Endothelial cell of umbilical vein (primary cell): Measurements from ENCODE around the gene CXCL6. TPM values are rescaled to one million over a fixed set of nuclear protein-coding genes. Genes with fewer than 3 reads are reported as not detected.

Source experiments
- BruUV-seq: library from RNA; stranded (reverse); fragments of 400-500 nt; replicated peaks from 2 replicates; lab custom pipeline; 2021; lab: Mats Ljungman, UMichigan
- CTCF ChIA-PET: fragments of 300-600, 350-600 bp; sonication (Branson Sonifier 250); formaldehyde crosslinking; loops from one replicate; lab custom pipeline; 2021; ENCODE audit warnings: antibody characterized with exemption, inconsistent platforms; lab: Charles Lee
- POLR2A ChIA-PET: fragments of 300-600, 350-600 bp; sonication (Branson Sonifier 250); formaldehyde crosslinking; loops from one replicate; lab custom pipeline; 2021; ENCODE audit warnings: antibody characterized with exemption, inconsistent platforms; lab: Charles Lee
- DNase-seq: peaks from one replicate; pipeline ENCODE4 v3.0.0-alpha.2; 2011; ENCODE audit warnings: low read depth, low spot score
- FAIRE-seq: peaks from 2 replicates; lab custom pipeline; 2011; peaks lifted over from hg19 to GRCh38; lab: Jason Lieb, UNC
- H2AFZ ChIP-seq: 2 replicates; pipeline ENCODE4 v1.6.0; 2012; ENCODE audit warnings: low read depth, low read length, control low read depth, inconsistent platforms
- H3K27ac ChIP-seq: 2 replicates; pipeline ENCODE4 v1.5.1; 2011; ENCODE audit warnings: low read depth, mild to moderate bottlenecking, control low read depth, low read length, moderate library complexity; ENCODE audit not compliant: insufficient read depth
- H3K27me3 ChIP-seq, 2 experiments: 2 replicates each; pipeline versions ENCODE4 v1.6.0 to v1.6.1; 2011; ENCODE audit warnings: low read length in 2 of 2, mixed read lengths in 1 of 2; ENCODE audit not compliant: control insufficient read depth in 2 of 2, insufficient read depth in 2 of 2
- H3K36me3 ChIP-seq, 2 experiments: 2 replicates in 1 of 2; 3 replicates in 1 of 2; pipeline ENCODE4 v1.5.1; 2011; ENCODE audit warnings: low read length in 2 of 2, mild to moderate bottlenecking in 1 of 2, moderate library complexity in 1 of 2; ENCODE audit not compliant: control insufficient read depth in 2 of 2, insufficient read depth in 2 of 2; ENCODE audit errors: extremely low read depth in 1 of 2
- H3K4me1 ChIP-seq: 3 replicates; pipeline ENCODE4 v1.5.1; 2011; ENCODE audit warnings: mild to moderate bottlenecking, low read length; ENCODE audit not compliant: control insufficient read depth, insufficient read depth; ENCODE audit errors: extremely low read depth
- H3K4me2 ChIP-seq: 2 replicates; pipeline ENCODE4 v1.6.1; 2011; ENCODE audit warnings: low read length, control low read depth, mixed read lengths; ENCODE audit not compliant: insufficient read depth
- H3K4me3 ChIP-seq, 3 experiments: fragments of 200-600 bp in 1 of 3; sonication (generic), shearing (Covaris generic) in 1 of 3; replicated peaks in 1 of 3; 2 replicates each; pipeline ENCODE4 v1.5.1; 2011 to 2016; ENCODE audit warnings: control low read depth in 3 of 3, low read length in 3 of 3, mild to moderate bottlenecking in 2 of 3, inconsistent platforms in 1 of 3, low read depth in 1 of 3, moderate library complexity in 1 of 3; ENCODE audit not compliant: insufficient read depth in 1 of 3
- H3K79me2 ChIP-seq: 2 replicates; pipeline ENCODE4 v1.6.0; 2012; ENCODE audit warnings: low read length, inconsistent platforms; ENCODE audit not compliant: control insufficient read depth, insufficient read depth
- H3K9ac ChIP-seq: replicated peaks from 2 replicates; pipeline ENCODE3; 2011; ENCODE audit warnings: low read length, control low read depth; ENCODE audit not compliant: insufficient read depth; ENCODE audit errors: extremely low read depth
- H3K9me1 ChIP-seq: replicated peaks from 3 replicates; pipeline ENCODE4 v1.6.0; 2011; ENCODE audit warnings: mild to moderate bottlenecking, low read length; ENCODE audit not compliant: control insufficient read depth, insufficient read depth; ENCODE audit errors: extremely low read depth
- H3K9me3 ChIP-seq: replicated peaks from 2 replicates; pipeline ENCODE4 v1.5.1; 2012; ENCODE audit warnings: low read length, inconsistent platforms; ENCODE audit not compliant: control insufficient read depth, insufficient read depth
- H4K20me1 ChIP-seq: replicated peaks from 2 replicates; pipeline ENCODE3; 2011; ENCODE audit warnings: mild to moderate bottlenecking, low read length; ENCODE audit not compliant: control insufficient read depth, insufficient read depth; ENCODE audit errors: extremely low read depth
- EZH2 ChIP-seq: IDR thresholded peaks from 2 replicates; pipeline ENCODE4 v1.6.1; 2012; ENCODE audit warnings: borderline replicate concordance, low read depth, mild to moderate bottlenecking, moderate library complexity, low read length, inconsistent platforms; ENCODE audit not compliant: severe bottlenecking
- FOS ChIP-seq: IDR thresholded peaks from 2 replicates; pipeline ENCODE4 v1.6.1; 2011; ENCODE audit warnings: mild to moderate bottlenecking, low read length, moderate library complexity, borderline replicate concordance; ENCODE audit not compliant: insufficient read depth
- GATA2 ChIP-seq: IDR thresholded peaks from 2 replicates; pipeline ENCODE4 v1.7.0; 2011; ENCODE audit warnings: low read depth, mild to moderate bottlenecking, moderate library complexity, mixed read lengths, low read length; ENCODE audit not compliant: insufficient read length, insufficient read depth
- JUN ChIP-seq: IDR thresholded peaks from 2 replicates; pipeline ENCODE4 v1.6.1; 2011; ENCODE audit warnings: borderline replicate concordance, low read depth; ENCODE audit not compliant: insufficient read length, insufficient read depth
- MAX ChIP-seq: IDR thresholded peaks from 2 replicates; pipeline ENCODE4 v1.6.1; 2011; ENCODE audit not compliant: insufficient read depth, insufficient read length
- MYC ChIP-seq: IDR thresholded peaks from one replicate; pipeline ENCODE4 v1.6.1; 2011; ENCODE audit warnings: mild to moderate bottlenecking, low read depth, low read length
- POLR2A ChIP-seq: IDR thresholded peaks from 2 replicates; pipeline ENCODE4 v1.6.1; 2012; ENCODE audit warnings: low read depth, mild to moderate bottlenecking, control low read depth, low read length
- POLR2AphosphoS5 ChIP-seq: IDR thresholded peaks from 2 replicates; pipeline ENCODE4 v1.6.1; 2012; ENCODE audit warnings: low read depth, mild to moderate bottlenecking, control low read depth, low read length, moderate library complexity; ENCODE audit not compliant: insufficient read depth
- dilution Hi-C: fragments of 300-500 bp; cut with MboI; formaldehyde crosslinking; loops from one replicate; pipeline ENCODE4 v1.15.0; 2019; ENCODE audit warnings: low sequenced_read_pairs; ENCODE audit not compliant: extremely low pct_ligation_motif_present
- intact Hi-C: fragments of 100-400 bp; cut with micrococcal nuclease; formaldehyde crosslinking; loops from one replicate; pipeline ENCODE4 v1.10.0; 2022
- polyA plus RNA-seq, 4 experiments: library from polyadenylated mRNA; depleted of rRNA in 3 of 4; stranded (reverse) in 3 of 4; unstranded in 1 of 4; fragments of >200 nt; gene quantifications; 2 replicates each; pipeline versions ENCODE4 v1.2.1 to v1.2.3, GENCODE V29; 2011 to 2012; ENCODE audit warnings: missing spikeins in 1 of 4
- total RNA-seq: library from RNA; stranded (reverse); gene quantifications from 2 replicates; pipeline ENCODE4 v1.2.3, GENCODE V29; 2021
- TF ChIP-seq, protein P1 (sequence below), 2 donors: IDR thresholded peaks; 1 replicate in 1 of 2; 2 replicates in 1 of 2; pipeline ENCODE4 v1.5.1; 2011; ENCODE audit warnings: low read length in 2 of 2, mild to moderate bottlenecking in 2 of 2, moderate library complexity in 2 of 2, control low read depth in 1 of 2, inconsistent platforms in 1 of 2, low read depth in 1 of 2; ENCODE audit not compliant: insufficient read depth in 1 of 2; ENCODE audit errors: extremely low read depth in 1 of 2

The CXCL6 gene
- total and polyA plus RNA-seq, 2 donors (not counting 3 experiments of a cell fraction or from before 2014, with no cell fraction given) = 0.81 to 1.2 TPM

DNA sequence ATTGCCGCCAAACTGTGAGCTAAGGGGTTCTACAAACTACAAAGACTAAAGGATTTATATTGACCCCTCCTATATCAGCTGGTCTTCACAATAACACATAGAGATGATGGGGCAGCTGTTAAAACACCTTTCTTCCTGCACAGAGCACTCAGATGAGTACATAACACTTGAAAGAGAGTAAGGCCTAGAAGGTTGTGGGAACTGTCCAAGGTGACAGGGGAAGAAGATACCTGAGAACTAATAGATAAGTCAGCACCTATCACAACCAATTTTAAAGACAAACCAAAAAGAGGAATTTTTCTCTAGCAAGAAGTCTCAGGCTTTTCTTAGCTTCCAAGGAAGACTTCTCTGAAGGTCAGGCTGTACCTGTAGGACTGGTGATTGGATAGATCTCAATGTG is 19.1 kb upstream of the CXCL6 start:
- H3K27me3 ChIP-seq = no peaks in the 10 kb centered on the region
- H3K9ac ChIP-seq = no peak overlapping the region
- H3K36me3 ChIP-seq = no peaks in the 10 kb centered on the region
- ChIA-PET POLR2A (no interaction called here), CTCF (interaction anchor here (1.2 to 1.9 kb wide), 2 partner anchors 53 to 94 kb away, joined by 3 to 4 read pairs; no protein-coding TSS in a partner anchor)
- TF ChIP-seq, protein P1, sequence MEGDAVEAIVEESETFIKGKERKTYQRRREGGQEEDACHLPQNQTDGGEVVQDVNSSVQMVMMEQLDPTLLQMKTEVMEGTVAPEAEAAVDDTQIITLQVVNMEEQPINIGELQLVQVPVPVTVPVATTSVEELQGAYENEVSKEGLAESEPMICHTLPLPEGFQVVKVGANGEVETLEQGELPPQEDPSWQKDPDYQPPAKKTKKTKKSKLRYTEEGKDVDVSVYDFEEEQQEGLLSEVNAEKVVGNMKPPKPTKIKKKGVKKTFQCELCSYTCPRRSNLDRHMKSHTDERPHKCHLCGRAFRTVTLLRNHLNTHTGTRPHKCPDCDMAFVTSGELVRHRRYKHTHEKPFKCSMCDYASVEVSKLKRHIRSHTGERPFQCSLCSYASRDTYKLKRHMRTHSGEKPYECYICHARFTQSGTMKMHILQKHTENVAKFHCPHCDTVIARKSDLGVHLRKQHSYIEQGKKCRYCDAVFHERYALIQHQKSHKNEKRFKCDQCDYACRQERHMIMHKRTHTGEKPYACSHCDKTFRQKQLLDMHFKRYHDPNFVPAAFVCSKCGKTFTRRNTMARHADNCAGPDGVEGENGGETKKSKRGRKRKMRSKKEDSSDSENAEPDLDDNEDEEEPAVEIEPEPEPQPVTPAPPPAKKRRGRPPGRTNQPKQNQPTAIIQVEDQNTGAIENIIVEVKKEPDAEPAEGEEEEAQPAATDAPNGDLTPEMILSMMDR (IDR thresholded peaks at IDR 0.05; ENCODE audit: extremely low read depth in 1 of 2, insufficient read depth in 1 of 2, low read depth in 1 of 2, low read length in 2 of 2) = no peak
- TF ChIP-seq MYC = no peak
- TF ChIP-seq POLR2AphosphoS5 = no peak
- TF ChIP-seq FOS = no peak
- no peak overlapping the region for H2AFZ ChIP-seq
- FAIRE-seq (no peak), DNase-seq (no peak)
- H4K20me1 ChIP-seq = no peaks in the 10 kb centered on the region
- intact Hi-C loops = loop anchor here (2.0 kb wide), 1 partner anchor 41 kb away; no protein-coding TSS in a partner anchor
- H3K4me3 ChIP-seq = no peak overlapping the region
- no peaks in the 10 kb centered on the region for H3K9me3 ChIP-seq
- peak overlapping the region; percentile 28 for H3K27ac ChIP-seq
- dilution Hi-C loops = no loop called here
- H3K9me1 ChIP-seq = no peaks in the 10 kb centered on the region
- no TSS peak for BruUV-seq
- H3K4me1 ChIP-seq = peaks cover 18% of the 10 kb centered on the region
- H3K79me2 ChIP-seq = no peaks in the 10 kb centered on the region
- H3K4me2 ChIP-seq = peak overlapping the region; percentile 33

- FAIRE-seq (no peak), DNase-seq (no peak)
- ChIA-PET POLR2A (no interaction called here), CTCF (no interaction called here)
- no peaks in the 10 kb centered on the region for H4K20me1 ChIP-seq
- BruUV-seq = no TSS peak
- intact Hi-C loops (no loop called here), dilution Hi-C loops (no loop called here)
- H3K27ac ChIP-seq = no peak overlapping the region
- H3K27me3 ChIP-seq = no peaks in the 10 kb centered on the region
- no peaks in the 10 kb centered on the region for H3K9me3 ChIP-seq
- no peak overlapping the region for H2AFZ ChIP-seq
- no peaks in the 10 kb centered on the region for H3K79me2 ChIP-seq
- TF ChIP-seq POLR2A = no peak
- TF ChIP-seq MAX = no peak
- TF ChIP-seq JUN = no peak
- TF ChIP-seq FOS = no peak
- TF ChIP-seq, protein P1 (IDR thresholded peaks at IDR 0.05; ENCODE audit: extremely low read depth in 1 of 2, insufficient read depth in 1 of 2, low read depth in 1 of 2, low read length in 2 of 2) = no peak
- no peak for TF ChIP-seq MYC
- no peak for TF ChIP-seq GATA2
- no peak for TF ChIP-seq EZH2
- TF ChIP-seq POLR2AphosphoS5 = no peak
- no peak overlapping the region for H3K4me3 ChIP-seq
- no peaks in the 10 kb centered on the region for H3K36me3 ChIP-seq
- H3K9ac ChIP-seq = no peak overlapping the region
- H3K9me1 ChIP-seq = no peaks in the 10 kb centered on the region
- peaks cover 14% of the 10 kb centered on the region for H3K4me1 ChIP-seq
- H3K4me2 ChIP-seq = no peak overlapping the region
These were observed 15.2 kb upstream of the CXCL6 start for GRCh38 chr4:73821325-73821724.
